OCI-M1 (cell line): Measurements from ENCODE around the gene DNMBP.

Experiments
- DNase-seq: peaks from one replicate; lab custom pipeline; 2025; lab: John Stamatoyannopoulos, UW

DNMBP gene, protein sequence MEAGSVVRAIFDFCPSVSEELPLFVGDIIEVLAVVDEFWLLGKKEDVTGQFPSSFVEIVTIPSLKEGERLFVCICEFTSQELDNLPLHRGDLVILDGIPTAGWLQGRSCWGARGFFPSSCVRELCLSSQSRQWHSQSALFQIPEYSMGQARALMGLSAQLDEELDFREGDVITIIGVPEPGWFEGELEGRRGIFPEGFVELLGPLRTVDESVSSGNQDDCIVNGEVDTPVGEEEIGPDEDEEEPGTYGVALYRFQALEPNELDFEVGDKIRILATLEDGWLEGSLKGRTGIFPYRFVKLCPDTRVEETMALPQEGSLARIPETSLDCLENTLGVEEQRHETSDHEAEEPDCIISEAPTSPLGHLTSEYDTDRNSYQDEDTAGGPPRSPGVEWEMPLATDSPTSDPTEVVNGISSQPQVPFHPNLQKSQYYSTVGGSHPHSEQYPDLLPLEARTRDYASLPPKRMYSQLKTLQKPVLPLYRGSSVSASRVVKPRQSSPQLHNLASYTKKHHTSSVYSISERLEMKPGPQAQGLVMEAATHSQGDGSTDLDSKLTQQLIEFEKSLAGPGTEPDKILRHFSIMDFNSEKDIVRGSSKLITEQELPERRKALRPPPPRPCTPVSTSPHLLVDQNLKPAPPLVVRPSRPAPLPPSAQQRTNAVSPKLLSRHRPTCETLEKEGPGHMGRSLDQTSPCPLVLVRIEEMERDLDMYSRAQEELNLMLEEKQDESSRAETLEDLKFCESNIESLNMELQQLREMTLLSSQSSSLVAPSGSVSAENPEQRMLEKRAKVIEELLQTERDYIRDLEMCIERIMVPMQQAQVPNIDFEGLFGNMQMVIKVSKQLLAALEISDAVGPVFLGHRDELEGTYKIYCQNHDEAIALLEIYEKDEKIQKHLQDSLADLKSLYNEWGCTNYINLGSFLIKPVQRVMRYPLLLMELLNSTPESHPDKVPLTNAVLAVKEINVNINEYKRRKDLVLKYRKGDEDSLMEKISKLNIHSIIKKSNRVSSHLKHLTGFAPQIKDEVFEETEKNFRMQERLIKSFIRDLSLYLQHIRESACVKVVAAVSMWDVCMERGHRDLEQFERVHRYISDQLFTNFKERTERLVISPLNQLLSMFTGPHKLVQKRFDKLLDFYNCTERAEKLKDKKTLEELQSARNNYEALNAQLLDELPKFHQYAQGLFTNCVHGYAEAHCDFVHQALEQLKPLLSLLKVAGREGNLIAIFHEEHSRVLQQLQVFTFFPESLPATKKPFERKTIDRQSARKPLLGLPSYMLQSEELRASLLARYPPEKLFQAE (N-terminal part only)

DNA sequence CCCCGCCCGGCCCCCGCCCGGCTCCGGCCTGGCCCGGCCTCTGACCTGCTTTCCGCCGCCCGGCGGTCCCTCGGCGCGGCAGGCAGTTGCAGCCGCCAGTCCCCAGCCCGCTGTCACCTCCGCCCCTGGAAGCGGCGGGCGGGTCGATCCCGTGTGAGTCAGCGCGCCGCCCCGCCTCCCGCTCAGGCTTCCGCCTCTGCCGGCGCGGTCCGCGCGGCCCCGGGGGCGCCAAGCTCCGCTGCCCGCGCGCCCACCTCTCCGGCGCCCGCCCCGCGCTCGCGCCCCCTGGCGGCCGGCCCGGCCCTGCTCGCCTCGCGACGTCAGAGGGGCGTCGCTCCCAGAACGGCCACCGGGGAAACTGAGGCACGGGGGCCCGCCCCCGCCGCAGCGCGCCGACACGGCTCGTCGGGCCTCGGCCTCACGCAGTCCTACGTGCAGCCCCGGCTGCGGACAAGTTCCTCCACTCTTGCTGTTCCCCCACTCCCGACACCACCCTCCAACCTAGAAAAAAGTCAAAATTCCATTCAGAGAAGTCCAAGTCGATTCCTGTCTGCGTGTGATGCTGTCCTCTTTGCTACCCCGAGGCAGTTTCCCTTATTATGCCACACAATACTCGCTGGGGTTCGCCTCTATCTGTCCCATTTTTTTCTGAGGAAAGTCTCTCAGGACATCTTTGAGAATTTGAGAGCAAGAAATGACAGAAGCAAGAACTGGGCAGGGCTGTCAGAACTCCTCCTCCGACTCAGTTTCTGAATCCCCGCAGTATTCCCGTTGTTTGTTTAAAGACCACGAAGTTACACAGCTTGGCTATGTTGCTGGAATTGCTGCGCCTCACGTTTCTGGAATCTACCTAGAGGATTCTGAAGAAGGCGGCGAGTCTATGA lies at the start of gene DNMBP:
TSS of gene DNMBP (minus strand) at position 155 of the 884 bp plus-strand sequence. CDS start 37,823 bp downstream, outside the sequence.
- peak; percentile 91 for DNase-seq

DNA sequence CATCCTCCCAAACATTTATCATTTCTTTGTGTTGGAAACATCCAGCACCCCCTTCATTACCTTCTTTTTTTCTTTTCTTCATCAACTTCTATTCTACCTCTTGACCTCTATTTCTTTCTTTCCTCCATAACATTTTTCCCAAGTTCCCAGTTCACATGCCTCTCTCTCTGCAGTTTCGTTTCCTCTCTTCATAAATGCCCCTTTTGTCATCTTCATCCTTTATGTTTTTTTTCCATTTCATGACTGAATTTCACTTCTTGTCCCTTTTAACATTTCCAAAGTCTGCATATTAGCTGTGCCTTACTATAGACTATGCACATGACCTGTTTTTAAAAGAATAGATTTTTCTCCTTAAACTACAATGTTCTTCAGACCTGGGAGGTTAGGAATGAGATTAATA lies 48.2 kb upstream of the DNMBP start:
- no peak for DNase-seq

DNA sequence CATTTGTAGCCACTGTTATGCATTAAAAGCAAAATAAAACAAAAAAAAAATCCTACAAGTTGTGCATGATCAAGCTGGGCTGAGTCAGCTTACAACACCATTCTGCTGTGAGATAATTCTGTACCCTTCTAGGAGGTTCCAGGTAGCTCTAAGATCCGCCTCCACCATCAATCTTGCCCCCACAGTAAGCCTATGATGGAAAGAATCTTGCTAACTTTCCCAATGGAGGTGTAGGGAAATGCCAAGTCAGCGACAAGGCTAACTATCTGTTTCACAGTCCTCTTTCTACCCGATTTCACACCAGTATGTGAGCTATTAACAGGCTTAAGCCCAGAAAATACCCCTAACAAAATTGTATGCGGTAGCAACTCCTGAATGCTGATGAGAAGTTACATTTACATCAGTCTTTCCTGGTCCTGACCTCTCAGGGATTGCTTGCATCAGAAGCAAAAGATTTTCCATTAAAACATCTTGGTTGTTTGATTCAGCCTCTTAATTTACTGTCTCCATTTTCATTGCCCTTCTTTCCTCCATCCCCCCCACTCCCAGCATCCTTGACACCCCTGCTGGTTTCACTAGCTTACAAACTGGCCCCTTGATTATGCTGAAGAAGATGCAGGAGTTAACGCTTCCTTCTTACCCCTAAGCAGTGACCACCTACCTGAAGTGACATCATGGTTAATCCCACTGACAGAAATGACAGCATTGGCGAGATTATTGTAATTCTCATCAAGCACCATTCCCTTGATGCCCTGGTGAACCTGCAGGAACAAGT lies 44.1 kb upstream of the DNMBP start:
- no peak for DNase-seq

DNA sequence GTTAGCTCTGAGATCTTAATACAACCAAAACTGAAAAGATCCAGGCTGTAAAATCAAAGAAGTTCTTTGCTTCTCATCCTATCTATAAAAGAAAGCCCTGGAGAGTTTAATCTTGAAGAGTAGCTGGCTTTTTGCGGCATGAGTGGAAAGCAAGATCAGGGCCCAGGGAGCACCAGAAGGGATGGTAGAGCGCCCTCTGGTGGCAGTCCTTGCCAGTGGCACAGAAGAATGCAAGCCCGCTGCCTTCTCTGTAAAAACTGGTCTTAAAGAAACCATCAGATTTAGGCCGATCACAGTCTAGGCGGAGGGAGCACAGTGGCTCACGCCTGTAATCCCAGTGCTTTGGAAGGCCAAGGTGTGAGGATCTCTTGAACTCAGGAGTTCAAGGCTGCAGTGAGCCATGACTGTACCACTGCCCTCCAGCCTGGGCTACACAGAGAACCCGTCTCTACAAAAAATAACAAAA lies 36.3 kb upstream of the DNMBP start:
- DNase-seq, result peak; percentile 88

DNA sequence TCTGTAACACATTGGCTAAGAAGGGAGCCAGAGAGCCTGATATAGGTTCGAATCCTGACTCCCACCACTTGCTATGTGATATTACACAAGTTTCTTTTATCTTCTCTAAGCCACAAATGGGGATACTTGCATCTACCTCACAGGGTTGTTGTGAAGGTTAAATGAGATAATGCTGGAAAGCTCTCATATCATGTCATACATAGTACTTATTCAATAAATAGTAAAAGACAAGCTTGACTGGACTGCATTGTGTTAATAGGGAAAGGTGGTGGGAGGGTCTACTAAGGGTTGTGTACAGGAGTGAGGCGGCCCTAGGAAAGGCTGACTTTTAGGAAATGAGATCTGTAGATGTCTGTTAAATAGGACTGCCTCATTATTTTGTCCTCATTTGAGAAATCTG lies 35.8 kb upstream of the DNMBP start:
- DNase-seq, result no peak

DNA sequence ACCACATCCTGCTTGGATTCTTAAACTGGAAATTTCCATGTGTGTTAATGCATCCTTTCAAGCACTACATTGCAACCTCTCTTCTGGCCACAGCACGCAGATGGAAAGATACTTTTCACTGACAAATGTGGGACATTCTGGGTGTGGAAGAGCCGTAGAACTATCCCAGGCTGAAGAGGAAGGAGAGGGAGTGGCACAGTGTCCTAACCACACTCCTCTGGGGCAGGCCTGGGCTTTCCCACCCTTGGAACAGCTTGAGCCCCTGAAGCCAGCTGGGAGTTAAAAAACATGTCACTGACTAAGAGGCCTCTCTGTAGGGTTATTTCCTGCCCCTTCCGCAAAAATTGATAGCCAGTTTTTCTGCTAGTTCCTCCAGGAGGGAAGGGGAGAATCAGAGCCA lies 34.0 kb upstream of the DNMBP start:
- no peak for DNase-seq

DNA sequence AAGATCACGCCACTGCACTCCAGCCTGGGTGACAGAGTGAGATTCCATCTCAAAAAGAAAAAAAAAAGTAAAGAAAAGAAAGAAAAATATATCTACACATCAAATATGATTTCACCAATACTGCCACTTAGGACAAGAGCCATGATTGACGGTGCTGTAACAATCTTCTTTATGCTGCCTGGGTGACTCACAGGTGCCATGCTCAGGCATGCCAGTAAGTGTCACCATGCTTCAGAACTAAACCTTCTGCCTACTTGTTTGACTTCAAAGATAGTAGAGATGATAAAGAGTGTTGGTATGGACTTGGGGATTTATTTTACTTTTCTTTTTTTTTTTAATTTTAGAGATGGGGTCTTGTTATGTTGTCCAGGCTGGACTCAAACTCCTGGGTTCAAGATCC lies 33.6 kb upstream of the DNMBP start:
- no peak for DNase-seq

DNA sequence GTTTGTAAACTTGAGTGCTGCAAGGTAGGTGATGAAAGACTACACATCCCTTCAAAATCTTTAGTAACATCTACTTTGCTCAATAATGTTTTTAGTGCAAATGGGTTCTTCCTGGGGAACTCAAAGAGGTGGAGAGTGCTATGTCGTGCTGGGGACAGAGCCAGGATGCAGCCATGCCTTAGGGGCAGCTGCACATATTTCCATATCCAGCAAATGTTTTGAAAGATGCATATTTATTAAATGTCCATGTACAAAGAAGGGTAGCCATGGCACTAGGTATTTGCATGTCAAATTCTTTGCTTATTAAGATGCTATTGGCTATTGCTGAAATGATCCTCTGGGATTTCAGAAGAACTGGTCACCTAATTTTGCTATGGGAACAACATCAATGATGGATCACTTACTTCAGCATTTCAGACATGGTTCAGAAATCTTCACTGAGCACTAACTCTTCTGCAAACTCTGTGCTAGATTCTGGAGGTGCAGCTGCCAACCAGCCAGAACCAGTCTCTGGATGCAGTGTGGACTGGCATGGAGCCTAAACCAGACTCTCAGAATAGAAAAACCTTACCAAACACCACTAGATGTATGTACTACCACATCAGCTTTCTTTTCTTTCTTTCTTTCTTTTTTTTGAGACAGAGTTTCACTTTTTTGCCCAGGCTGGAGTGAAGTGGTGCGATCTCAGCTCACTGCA lies 31.7 kb upstream of the DNMBP start:
- no peak for DNase-seq

DNA sequence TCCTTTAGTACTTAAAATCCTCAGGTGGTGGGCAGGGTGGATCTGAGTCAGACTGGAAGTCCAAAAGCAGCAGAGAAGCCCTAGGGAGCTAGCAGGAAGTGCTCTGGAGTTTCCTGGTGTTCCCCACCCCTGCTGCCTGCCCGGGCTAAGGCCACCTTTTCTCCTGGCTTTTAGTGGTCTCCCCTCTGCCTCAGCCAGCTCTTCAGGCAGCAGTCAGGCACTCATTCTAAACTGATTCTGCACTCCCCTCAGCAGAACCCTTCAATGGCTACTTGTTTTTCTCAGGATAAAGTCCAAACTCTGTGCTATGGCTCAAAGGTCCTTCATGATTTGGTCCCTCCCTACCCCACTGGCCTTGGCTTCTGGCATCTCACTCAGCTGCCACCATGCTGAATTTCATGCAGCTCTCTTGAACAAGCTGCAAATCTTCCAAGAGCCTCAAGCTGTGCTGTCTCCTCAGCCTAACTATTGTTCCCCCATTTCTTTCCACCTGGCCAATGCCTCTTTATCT lies 28.9 kb upstream of the DNMBP start:
- DNase-seq, result no peak

DNA sequence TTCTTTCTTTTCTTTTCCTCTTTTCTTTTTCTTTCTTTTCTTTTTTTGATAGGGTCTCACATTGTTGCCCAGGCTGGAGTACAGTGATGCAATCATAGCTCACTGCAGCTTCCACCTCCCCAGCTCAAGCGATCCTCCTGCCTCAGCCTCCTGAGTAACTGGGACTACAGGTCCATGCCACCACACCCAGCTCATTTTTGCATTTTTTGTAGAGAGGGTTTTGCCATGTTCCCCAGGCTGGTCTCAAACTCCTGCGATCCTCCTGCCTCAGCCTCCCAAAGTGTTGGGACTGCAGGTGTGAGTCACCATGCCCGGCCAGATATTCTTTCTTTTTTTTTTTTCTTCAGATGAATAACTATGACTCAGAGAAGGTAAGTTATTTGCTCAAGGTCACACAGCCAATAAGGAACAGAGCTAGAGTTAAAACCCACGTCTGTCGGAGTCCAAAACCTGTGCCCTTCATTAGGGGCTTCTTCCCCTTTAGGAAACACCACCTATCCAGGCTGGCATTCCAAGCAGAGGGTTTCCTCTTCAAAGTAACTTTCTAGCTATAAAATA lies 28.1 kb upstream of the DNMBP start:
- no peak for DNase-seq

DNA sequence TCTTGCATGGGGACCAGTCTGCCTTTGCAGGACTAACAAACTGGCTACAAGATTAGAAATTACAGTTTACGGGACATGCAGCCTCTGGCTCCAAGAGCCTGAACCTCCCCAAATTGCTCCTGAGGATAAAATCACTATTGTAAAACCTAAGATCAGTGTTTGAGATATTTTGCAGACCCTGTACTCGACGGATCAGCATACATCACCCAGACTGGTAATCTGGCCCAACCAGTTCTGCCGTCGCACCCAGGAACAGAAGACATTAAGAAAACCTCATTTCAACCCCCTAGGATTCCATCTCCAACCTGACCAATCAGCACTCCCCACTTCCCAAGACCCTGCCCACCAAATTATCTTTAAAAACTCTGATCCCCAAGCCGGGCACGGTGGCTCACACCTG lies 27.1 kb upstream of the DNMBP start:
- DNase-seq, result no peak

DNA sequence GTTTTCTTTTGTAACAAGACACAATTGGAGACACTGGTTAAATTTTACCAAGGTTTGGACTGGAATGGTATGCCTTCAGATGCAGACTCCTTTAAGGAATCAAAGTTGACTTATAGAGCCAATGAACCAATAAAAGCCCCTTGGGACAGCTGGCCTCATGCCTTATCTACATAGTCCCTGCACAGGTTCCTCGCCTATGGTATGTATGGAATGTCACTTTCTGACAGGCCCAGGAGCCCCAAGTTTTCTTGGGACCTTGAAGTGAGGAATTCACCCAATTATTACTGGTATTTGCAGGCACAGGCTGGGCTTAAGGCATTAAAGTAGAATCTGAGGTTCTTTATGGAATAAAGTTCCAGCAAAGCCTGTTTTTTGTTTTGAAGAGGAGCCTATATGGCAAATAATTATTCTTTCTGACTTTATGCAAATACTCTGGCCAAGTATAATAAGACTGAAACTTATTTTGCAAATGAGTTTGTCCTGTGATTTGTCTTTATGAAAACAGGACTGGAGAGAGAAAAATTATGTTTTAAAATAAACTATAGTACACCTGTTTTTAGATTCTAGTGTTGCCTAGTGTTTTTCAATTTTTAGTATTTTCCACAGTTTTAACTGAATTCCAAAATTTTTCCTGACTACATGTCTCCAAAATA lies 24.1 kb upstream of the DNMBP start:
- no peak for DNase-seq

DNA sequence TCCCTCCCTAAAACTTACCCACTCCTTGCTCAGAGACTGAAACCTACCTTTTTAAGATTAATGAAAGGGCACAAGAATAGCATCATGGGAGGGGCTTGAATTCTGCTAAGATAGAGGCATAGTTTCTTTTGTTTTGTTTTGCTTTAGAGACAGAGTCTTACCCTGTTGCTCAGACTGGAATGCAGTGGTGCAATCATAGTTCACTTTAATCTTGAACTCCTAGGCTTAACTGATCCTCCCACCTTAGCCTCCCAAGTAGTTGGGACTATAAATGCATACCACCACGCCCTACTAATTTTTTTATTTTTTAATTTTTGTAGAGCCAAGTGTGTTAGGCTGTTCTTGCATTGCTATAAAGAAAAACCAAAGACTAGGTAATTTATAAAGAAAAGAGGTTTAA lies 17.7 kb upstream of the DNMBP start:
- no peak for DNase-seq

DNA sequence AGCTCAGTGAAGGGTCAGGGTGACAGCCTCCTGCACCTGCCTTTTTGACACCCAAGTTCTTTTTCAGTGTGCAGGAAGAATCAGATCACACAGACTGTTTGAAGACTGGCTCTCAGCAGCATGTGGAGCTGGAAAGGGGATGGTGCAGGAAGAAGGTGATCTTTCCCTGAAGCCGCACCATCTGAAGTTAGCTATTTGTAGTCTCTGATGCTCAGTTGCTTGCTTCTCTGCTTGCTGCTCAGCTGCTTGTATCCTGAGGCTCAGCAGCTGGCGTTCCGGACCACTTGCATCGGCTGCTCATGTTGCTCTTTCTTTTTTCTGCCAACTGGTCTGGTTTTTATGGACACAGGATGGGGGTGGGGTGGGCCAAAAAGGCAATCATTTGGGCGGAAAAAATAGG lies 15.8 kb upstream of the DNMBP start:
- no peak for DNase-seq

DNA sequence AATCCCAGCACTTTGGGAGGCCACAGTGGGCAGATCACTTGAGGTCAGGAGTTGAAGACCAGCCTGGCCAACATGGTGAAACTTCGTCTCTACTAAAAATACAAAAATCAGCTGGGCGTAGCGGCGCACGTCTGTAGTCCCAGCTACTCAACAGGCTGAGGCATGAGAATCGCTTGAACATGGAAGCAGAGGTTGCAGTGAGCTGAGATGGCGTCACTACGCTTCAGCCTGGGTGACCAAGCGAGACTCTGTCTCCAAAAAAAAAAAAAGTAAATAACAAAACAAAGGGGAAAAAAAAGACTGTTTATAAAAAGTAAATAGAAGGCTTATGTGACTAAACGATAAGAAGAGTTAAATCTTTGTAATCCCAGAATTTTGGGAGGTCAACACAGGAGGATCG lies 15.0 kb upstream of the DNMBP start:
- no peak for DNase-seq

DNA sequence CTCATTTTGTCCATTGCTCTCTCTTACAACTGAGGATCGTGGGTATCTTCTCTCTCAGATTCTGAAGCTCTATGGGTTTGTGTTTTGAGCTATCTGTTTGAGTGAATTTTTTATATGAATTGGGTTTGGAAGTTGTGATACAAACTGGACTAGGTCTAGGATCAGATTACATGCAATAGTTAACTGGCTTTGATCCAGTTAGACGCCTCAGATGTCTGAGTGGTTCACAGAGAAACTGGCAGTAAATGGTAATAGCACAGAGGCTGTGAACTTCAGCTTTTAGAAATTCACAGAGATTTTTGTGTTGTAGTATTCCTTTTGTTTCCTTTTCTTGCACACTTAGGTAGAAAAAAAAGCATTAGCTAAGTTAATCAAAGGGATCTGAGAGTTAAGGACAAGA lies 12.7 kb upstream of the DNMBP start:
- DNase-seq, result no peak

DNA sequence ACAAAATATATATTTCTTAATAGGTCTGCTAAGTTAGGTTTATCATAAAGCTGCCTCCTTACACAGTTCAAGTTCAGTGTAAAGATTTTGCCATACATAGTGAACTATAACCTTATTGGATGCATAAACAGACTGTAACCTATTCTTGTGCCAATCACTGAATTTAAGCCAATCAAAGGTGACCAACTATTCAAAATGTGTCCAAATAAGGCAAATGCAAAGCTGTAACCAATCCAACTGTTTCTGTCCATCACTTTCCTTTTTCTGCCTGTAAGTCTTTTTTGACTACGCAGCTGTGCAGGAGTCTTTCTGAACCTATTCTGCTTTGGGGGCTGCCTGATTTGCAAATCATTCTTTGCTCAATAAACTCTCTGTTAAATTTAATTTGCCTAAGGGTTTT lies 11.6 kb upstream of the DNMBP start:
- DNase-seq, result no peak

DNA sequence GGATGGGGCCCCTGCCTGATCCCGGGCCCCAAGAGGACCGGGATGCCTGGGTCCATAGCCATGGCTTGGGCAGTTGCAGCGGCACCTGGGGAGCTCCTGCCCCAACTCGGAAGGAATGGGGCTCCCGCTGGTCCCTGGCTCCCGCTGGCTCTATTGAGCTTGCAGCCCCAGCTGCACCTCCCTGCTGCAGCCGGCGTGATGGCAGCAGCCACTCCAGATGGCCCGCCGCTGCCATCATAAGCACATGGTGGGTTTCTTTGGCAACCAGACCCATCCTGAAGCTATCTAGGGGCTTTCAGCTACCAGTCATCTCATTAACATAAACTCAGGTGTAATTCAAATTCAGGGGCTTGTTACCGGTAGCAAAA lies 11.1 kb upstream of the DNMBP start:
- DNase-seq, result no peak
